Activated CD8-positive, alpha-beta T cell treated with anti-CD3 and anti-CD28 coated beads for 36 hours (primary cell): Measurements from ENCODE around the gene CCDC33. TPM values are rescaled to one million over a fixed set of nuclear protein-coding genes. Genes with fewer than 3 reads are reported as not detected.

Experiments
- ATAC-seq: fragments of 200-7000 bp; cut with Tn5 transposase; one replicate; pipeline ENCODE4 v1.10.0; 2021; ENCODE audit warnings: mild to moderate bottlenecking, moderate library complexity
- CTCF ChIA-PET: fragments of 350-600 bp; sonication (Branson Sonifier 250); formaldehyde crosslinking; loops from one replicate; lab custom pipeline; 2021; ENCODE audit warnings: antibody characterized with exemption; lab: Charles Lee
- POLR2A ChIA-PET: fragments of 350-600 bp; sonication (Branson Sonifier 250); formaldehyde crosslinking; loops from one replicate; lab custom pipeline; 2021; ENCODE audit warnings: antibody characterized with exemption; lab: Charles Lee
- DNase-seq: peaks from one replicate; pipeline ENCODE4 v3.0.0-alpha.2; 2020
- H3K27ac Mint-ChIP-seq: one replicate; pipeline ENCODE4 v1.8.0; 2021; ENCODE audit warnings: mild to moderate bottlenecking, mixed read lengths
- H3K27me3 Mint-ChIP-seq: one replicate; pipeline ENCODE4 v1.8.0; 2021; ENCODE audit warnings: mixed read lengths
- H3K36me3 Mint-ChIP-seq: one replicate; pipeline ENCODE4 v1.8.0; 2021; ENCODE audit warnings: low read depth, mixed read lengths
- H3K4me1 Mint-ChIP-seq: one replicate; pipeline ENCODE4 v1.8.0; 2021; ENCODE audit warnings: low read depth, mixed read lengths
- H3K4me3 Mint-ChIP-seq: one replicate; pipeline ENCODE4 v1.8.0; 2021; ENCODE audit warnings: mild to moderate bottlenecking, moderate library complexity, mixed read lengths
- H3K9me3 Mint-ChIP-seq: one replicate; pipeline ENCODE4 v1.8.0; 2021; ENCODE audit warnings: mixed read lengths
- intact Hi-C: fragments of 100-400 bp; cut with micrococcal nuclease; formaldehyde crosslinking; loops from one replicate; pipeline ENCODE4 v1.10.0; 2022
- total RNA-seq, 2 experiments: library from RNA; stranded (reverse); gene quantifications; one replicate each; pipeline ENCODE4 v1.2.3, GENCODE V29; 2021
- TF ChIP-seq, protein P1 (sequence below): fragments of 200-600 bp; IDR thresholded peaks from one replicate; pipeline ENCODE4 v1.8.0; 2022; ENCODE audit warnings: antibody characterized with exemption, mild to moderate bottlenecking

Gene CCDC33
- total RNA-seq, 2 experiments from 2014 or later, result 0.16 to 0.38 TPM

DNA sequence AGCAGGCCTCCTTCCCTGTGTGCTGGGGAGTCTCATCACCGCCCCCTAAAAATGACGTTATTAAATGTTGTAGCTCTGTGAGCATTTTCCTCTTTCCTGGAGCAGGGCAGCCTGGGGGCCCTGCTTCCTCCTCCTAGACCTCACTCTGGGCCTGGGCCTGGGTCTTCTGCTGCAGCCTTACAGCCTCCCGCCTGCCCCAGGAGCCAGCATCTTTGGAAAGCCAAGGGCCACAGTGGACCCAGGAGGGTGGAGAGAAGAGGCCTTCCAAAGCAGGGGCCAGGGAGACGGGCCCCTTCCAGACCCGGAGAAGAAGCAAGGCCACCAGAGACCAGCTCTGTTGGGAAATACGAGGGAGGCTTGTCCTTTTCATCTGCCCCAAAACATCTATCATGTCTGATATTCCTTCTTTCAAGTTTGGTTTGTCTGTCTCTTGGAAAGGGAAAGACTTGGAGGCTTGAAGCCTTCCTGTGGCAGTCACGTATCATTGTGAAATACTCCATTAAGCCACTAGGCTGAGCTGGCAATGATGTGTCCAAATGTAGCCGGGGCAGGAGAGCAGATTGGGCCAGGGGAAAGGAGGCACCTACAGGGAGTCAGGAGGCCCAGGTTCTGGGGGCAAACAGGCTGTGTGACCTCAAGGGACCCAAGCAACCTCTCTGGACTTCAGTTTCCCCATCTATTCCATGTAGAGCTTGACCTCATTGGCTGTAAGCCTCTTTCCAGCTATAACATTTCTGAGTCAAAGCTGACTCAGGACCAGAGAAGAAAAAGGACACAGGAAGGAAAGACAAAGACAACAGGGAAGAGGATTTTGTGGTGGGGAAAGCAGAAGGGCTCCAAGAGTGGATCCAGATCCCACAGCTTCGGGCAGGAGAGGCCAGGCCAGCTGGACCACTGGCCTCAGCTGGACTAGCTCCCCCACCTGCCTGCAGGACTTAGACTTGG is 100.2 kb downstream of the CCDC33 start:
- H3K4me1 Mint-ChIP-seq, result no peaks in the 10 kb centered on the region
- H3K9me3 Mint-ChIP-seq, result no peaks in the 10 kb centered on the region
- ChIA-PET CTCF (interaction anchor here (1.3 to 1.4 kb wide), 2 partner anchors 14 to 15 kb away, joined by 3 to 4 read pairs; no protein-coding TSS in a partner anchor), POLR2A (interaction anchor here (1.2 kb wide), 1 partner anchor 20 kb away, joined by 3 read pairs; no protein-coding TSS in a partner anchor)
- TF ChIP-seq, protein P1, sequence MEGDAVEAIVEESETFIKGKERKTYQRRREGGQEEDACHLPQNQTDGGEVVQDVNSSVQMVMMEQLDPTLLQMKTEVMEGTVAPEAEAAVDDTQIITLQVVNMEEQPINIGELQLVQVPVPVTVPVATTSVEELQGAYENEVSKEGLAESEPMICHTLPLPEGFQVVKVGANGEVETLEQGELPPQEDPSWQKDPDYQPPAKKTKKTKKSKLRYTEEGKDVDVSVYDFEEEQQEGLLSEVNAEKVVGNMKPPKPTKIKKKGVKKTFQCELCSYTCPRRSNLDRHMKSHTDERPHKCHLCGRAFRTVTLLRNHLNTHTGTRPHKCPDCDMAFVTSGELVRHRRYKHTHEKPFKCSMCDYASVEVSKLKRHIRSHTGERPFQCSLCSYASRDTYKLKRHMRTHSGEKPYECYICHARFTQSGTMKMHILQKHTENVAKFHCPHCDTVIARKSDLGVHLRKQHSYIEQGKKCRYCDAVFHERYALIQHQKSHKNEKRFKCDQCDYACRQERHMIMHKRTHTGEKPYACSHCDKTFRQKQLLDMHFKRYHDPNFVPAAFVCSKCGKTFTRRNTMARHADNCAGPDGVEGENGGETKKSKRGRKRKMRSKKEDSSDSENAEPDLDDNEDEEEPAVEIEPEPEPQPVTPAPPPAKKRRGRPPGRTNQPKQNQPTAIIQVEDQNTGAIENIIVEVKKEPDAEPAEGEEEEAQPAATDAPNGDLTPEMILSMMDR, result no peak
- H3K27ac Mint-ChIP-seq, result no peak overlapping the region
- no peaks in the 10 kb centered on the region for H3K27me3 Mint-ChIP-seq
- DNase-seq (no peak), ATAC-seq (no peak)
- intact Hi-C loops, result no loop called here
- H3K4me3 Mint-ChIP-seq, result no peak overlapping the region
- no peaks in the 10 kb centered on the region for H3K36me3 Mint-ChIP-seq

DNA sequence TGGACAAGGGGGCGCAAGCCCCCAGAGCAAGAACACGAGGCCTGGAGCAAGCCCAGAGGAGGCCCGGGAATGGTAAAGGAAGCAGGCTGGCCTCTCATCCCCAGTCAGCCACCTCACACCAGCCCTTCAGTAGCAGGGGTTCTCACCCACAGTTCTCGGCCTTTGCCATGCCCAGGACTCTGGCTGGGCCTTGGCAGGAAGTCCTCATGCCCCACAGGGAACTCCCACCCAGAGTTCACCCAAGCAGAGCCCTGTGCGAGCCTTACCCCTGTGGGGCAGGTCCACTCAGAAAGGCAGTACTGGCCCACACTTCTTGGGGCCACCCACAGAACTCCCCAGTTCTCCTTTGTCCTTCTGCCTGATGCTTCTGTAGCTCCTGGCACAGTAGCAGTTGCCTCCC is 101.0 kb downstream of the CCDC33 start:
- Mint-ChIP-seq H3K4me1 (no peaks in the 10 kb centered on the region), H3K27ac (no peak overlapping the region), H3K36me3 (no peaks in the 10 kb centered on the region), H3K9me3 (no peaks in the 10 kb centered on the region), H3K4me3 (no peak overlapping the region), H3K27me3 (no peaks in the 10 kb centered on the region)
- ChIA-PET POLR2A (no interaction called here), CTCF (interaction anchor here (1.4 kb wide), 1 partner anchor 15 kb away, joined by 3 read pairs; no protein-coding TSS in a partner anchor)
- intact Hi-C loops, result no loop called here
- TF ChIP-seq, protein P1, result no peak
- ATAC-seq, result no peak
- DNase-seq, result no peak

DNA sequence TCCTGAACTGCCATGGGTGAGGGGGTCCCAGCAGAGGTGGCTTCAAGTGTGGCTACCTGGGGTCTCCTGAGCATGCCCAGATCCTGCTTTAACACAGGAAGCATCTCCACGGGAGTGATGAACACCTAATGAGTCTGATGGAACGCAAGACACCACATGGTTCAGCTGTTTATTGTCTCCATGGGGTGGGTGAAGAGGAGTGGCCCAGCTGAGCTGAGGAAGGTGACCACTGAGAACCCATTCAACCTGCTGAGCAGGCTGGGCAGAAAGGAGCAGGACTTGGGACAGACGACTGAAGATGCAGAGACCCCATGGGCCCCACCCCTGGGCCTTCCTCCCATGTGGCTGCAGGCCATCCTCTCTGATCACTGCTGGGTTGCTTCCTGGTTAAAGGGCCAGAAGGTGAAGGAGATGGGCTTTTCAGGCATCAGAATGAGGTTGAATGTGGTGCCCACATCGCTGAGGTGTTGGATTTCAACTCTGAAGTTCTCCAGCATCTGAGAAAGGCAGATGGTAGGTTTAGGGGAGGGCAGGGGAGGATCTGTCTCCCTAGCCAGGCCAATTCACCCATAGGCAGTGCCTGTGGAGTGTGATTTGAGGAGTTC is 101.6 kb downstream of the CCDC33 start:
- ChIA-PET POLR2A (no interaction called here), CTCF (interaction anchor here (1.4 kb wide), 1 partner anchor 15 kb away, joined by 3 read pairs; no protein-coding TSS in a partner anchor)
- H3K27me3 Mint-ChIP-seq, result no peaks in the 10 kb centered on the region
- H3K36me3 Mint-ChIP-seq, result no peaks in the 10 kb centered on the region
- no peaks in the 10 kb centered on the region for H3K4me1 Mint-ChIP-seq
- TF ChIP-seq, protein P1, result no peak
- ATAC-seq (no peak), DNase-seq (no peak)
- H3K9me3 Mint-ChIP-seq, result no peaks in the 10 kb centered on the region
- intact Hi-C loops, result no loop called here
- no peak overlapping the region for H3K4me3 Mint-ChIP-seq
- no peak overlapping the region for H3K27ac Mint-ChIP-seq

DNA sequence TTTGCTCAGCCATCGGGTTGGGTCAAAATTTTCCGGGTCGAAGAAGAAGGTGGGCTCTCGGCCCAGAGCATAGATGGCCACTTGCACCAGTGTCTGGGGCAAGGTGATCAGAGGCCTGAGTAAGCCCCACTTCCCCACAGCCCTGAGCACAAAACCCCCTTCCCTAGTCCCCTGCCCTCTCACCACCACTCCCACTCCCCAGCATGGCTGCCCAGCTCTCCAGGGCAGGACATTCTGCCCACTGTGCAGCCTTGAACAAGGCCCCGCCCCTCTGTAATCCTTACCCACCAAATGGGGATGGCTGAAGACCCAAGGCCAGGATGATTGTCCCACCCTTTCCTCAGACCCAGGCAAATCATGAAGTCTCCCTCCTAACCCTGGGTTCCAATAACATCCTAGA is 102.5 kb downstream of the CCDC33 start:
- POLR2A ChIA-PET, result no interaction called here
- no peaks in the 10 kb centered on the region for H3K9me3 Mint-ChIP-seq
- TF ChIP-seq, protein P1, result no peak
- CTCF ChIA-PET, result no interaction called here
- no peaks in the 10 kb centered on the region for H3K36me3 Mint-ChIP-seq
- DNase-seq (no peak), ATAC-seq (no peak)
- H3K4me1 Mint-ChIP-seq, result no peaks in the 10 kb centered on the region
- no peaks in the 10 kb centered on the region for H3K27me3 Mint-ChIP-seq
- no peak overlapping the region for H3K4me3 Mint-ChIP-seq
- H3K27ac Mint-ChIP-seq, result no peak overlapping the region
- intact Hi-C loops, result no loop called here

DNA sequence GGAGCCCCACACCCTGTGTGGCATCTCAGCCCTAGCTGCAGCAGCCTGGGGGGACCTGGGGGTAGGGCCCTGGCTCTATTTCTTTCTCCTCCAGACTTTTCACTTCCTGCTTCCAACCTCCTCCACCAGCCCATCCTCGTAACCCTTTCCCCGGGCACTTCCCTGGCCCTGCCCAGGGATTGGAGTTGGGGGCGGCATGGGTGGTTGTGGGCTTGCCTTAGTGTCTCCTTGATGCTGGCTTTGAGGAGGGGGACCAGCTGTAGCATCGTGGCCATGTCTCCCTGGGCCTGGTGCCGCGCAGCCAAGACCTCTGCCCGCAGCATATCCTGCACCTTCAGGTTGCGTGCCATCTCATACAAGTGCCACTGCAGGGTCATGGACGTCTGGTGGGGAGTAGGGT is 103.2 kb downstream of the CCDC33 start:
- Mint-ChIP-seq H3K4me3 (no peak overlapping the region), H3K27me3 (no peaks in the 10 kb centered on the region), H3K9me3 (no peaks in the 10 kb centered on the region), H3K27ac (no peak overlapping the region), H3K4me1 (peaks cover under 1% of the 10 kb centered on the region), H3K36me3 (no peaks in the 10 kb centered on the region)
- DNase-seq (no peak), ATAC-seq (no peak)
- CTCF ChIA-PET, result no interaction called here
- intact Hi-C loops, result no loop called here
- POLR2A ChIA-PET, result no interaction called here
- TF ChIP-seq, protein P1, result no peak
